HG03354 (cell line): ENCODE measurements around the gene SCD5.

ENCODE experiments used
- ATAC-seq: cut with Tn5 transposase; IDR thresholded peaks from one replicate; pipeline ENCODE4 v1.9.1; 2021; ENCODE audit warnings: mild to moderate bottlenecking; ENCODE audit not compliant: unreplicated experiment, poor library complexity, severe bottlenecking

Gene SCD5

DNA sequence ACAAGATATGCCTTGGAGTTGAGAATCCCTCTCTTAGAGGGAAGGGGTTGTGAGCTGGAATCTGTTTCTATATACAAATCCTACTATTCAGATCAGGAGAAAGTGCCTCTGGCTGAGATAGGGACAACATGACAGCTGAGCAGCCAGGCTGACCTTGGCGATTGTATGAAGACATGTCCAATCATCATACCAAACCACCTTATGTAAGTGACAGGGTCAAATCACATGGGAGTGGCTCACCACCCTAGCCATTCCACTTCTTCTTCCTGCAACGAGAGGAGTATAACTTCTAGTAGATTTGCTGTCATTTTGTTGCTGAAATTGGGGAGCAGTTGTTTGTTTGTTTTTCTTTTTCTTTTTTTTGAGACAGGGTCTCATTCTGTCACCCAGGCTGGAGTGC is 188.6 kb downstream of the SCD5 start:
- ATAC-seq, result no peak

DNA sequence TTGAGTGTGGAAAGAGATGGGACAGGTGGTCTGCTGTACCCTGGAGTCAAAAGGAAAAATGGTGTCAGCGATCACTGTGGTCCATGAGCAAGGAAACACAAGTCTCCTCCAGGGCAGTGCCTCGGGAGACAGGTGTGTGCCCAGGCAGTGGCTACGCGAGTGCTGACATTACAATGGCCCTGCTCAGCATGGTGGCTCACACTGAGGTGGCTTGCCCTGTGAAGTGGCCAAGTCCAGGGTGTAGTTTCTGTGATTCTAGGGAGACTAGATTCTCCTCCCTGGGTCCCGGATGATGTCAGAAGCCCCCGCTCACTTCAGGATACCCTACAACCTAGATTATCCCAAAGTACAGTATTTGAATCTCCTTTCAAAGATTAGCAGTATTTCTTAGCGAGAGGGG is 192.0 kb downstream of the SCD5 start:
- ATAC-seq, result no peak

DNA sequence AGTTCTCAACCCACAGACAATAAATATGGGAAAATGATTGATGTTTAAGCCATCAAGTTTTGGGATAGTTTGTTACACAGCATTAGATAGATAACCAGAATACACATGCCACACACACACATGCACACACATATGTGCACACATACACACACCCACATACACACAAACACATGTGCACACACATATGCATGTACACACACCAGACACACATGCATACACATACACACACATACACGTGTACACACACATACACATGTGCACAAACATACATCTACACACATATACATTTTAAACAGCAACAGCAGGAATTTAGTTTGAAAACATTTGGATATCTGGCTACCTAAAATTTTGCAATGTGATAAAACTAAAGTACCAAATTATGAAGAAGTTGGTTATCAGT is 194.1 kb downstream of the SCD5 start:
- ATAC-seq, result no peak

GRCh38 chr4:82601242-82602015 is 197.2 kb downstream of the SCD5 start:
- no peak for ATAC-seq

- ATAC-seq, result no peak
These were observed 199.3 kb downstream of the SCD5 start for GRCh38 chr4:82599336-82599735.

GRCh38 chr4:82594456-82594855 is 204.1 kb downstream of the SCD5 start:
- no peak for ATAC-seq

DNA sequence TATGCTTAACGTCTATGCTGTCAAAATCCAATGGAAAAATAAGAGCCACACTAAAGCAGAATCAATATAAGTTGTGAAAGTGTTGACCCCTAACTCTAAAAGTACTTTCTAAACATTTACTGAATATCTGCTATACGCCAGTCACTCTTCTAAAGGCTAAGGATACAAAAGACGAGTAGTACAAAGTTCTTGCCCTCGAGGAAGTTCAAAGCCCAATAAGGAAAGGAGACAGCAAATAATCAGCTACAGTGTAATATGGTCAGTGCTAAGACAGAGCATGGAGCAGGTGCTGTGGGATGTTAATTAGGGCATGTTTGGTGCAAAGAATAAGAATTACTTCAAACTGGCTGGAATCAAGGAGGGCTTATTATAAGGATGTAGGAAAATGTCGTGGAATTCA is 205.2 kb downstream of the SCD5 start:
- ATAC-seq, result no peak

- no peak for ATAC-seq
These were observed 206.0 kb downstream of the SCD5 start for GRCh38 chr4:82592639-82593038.

- no peak for ATAC-seq
These were observed 207.0 kb downstream of the SCD5 start for GRCh38 chr4:82591592-82591991.

- ATAC-seq, result no peak
These were observed 208.8 kb downstream of the SCD5 start for GRCh38 chr4:82589756-82590155.

DNA sequence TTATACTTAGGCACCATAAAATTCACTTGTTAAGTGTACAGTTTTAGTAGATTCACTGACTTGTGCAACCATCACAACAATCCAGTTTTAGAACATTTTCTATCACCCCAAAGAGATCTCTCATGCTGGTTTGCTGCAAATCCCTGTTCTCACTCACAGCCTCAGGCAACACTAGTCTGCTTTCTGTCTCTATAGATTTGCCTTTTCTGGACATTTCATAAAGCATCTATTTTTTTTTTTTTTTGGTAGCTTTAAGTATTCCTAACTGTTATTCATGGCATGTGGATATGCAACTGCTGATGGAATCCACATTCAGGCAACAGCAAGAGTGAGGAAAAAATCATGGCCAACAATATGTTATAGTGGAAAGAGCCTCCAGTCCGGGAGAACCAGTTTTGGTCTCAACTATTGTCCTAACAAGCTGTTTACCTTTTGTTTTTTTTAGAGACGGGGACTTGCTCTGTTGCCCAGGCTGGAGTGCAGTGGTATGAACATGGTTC is 209.8 kb downstream of the SCD5 start:
- no peak for ATAC-seq

- no peak for ATAC-seq
These were observed 210.6 kb downstream of the SCD5 start for GRCh38 chr4:82587826-82588540.

- no peak for ATAC-seq
These were observed 212.7 kb downstream of the SCD5 start for GRCh38 chr4:82585690-82586435.

GRCh38 chr4:82584931-82585330 is 213.7 kb downstream of the SCD5 start:
- ATAC-seq, result no peak

DNA sequence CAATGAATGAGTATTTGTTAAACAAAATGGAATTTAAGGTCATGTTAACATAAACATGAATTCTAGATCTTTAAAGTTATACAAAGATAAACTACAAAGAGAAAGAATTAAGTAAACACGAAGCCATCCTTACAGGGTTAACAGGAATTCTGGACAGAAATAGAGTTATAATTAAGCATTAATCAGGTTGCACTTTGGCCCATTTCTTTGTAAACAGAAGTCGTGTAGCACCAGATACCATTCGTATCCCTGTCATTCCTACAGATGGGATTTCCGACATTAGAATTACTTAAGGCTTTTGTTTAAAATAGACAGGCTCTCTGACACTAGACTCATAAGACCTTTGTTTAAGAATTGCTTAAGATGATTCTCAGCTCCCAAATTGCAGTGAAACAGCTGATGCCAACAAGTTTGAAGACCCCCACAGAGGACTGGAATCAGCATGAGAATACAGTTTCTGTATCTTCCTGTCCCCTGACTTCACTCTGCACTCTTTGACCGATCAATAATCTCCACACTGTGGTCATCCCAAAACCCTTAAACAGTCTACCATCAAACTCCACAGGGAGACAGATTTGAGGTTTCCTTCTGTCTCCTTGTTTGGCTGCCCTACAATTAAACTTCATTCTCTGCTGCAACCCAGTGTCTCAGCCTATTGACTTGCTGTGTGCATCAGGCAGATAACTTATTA is 214.6 kb downstream of the SCD5 start:
- ATAC-seq, result no peak

GRCh38 chr4:82579932-82580331 is 218.7 kb downstream of the SCD5 start:
- no peak for ATAC-seq
